ENCODE data around the gene CARMIL1. TPM values are rescaled to one million over a fixed set of nuclear protein-coding genes. Genes with fewer than 3 reads are reported as not detected.
A peak's percentile ranks its signal among the peaks of the same experiment; 100 is the strongest.

The CARMIL1 gene
- total and polyA plus RNA-seq, 2 donors from 2014 or later: 22.3 to 51.1 TPM

GRCh38 chr6:25366903-25367545, 87.8 kb downstream of the CARMIL1 start:
- Histone ChIP-seq H3K4me1 (ENCODE audit: control insufficient read depth in 2 of 3, insufficient read depth in 2 of 3, low read depth in 1 of 3, low read length in 3 of 3) (peaks cover 0 to 18% (median 9%) of the 10 kb centered on the region in 3 donors), H3K27me3 (ENCODE audit: control insufficient read depth, insufficient read depth, low read length) (no peaks in the 10 kb centered on the region), H3K9me3 (ENCODE audit: control insufficient read depth in 2 of 3, insufficient read depth in 1 of 3, low read length in 3 of 3) (no peaks in the 10 kb centered on the region), H3K4me3 (ENCODE audit: low read length in 3 of 3) (no peak overlapping the region), H3K9ac (ENCODE audit: low read length in 3 of 3) (no peak overlapping the region), H3K36me3 (ENCODE audit: control insufficient read depth in 2 of 3, insufficient read depth in 3 of 3, low read length in 3 of 3) (no peaks in the 10 kb centered on the region), H3K27ac (ENCODE audit: low read depth in 2 of 2, low read length in 2 of 2) (no peak overlapping the region)
- DNase-seq (no peak), FAIRE-seq (no peak)
- no peak for TF ChIP-seq CTCF (IDR thresholded peaks at IDR 0.05; ENCODE audit: borderline replicate concordance, extremely low read depth, insufficient read depth)
- intact Hi-C loops (cut with DNase I): no loop called here

- Histone ChIP-seq H3K9me3 (ENCODE audit: control insufficient read depth in 2 of 3, insufficient read depth in 1 of 3, low read length in 3 of 3) (no peaks in the 10 kb centered on the region), H3K36me3 (ENCODE audit: control insufficient read depth in 2 of 3, insufficient read depth in 3 of 3, low read length in 3 of 3) (no peaks in the 10 kb centered on the region), H3K4me1 (ENCODE audit: control insufficient read depth in 2 of 3, insufficient read depth in 2 of 3, low read depth in 1 of 3, low read length in 3 of 3) (peaks cover 0 to 18% (median 9%) of the 10 kb centered on the region in 3 donors), H3K27me3 (ENCODE audit: control insufficient read depth, insufficient read depth, low read length) (no peaks in the 10 kb centered on the region), H3K4me3 (ENCODE audit: low read length in 3 of 3) (peak overlapping the region in 1 of 3 donors; percentile 6), H3K9ac (ENCODE audit: low read length in 3 of 3) (no peak overlapping the region), H3K27ac (ENCODE audit: low read depth in 2 of 2, low read length in 2 of 2) (no peak overlapping the region)
- no peak for DNase-seq
- no peak for TF ChIP-seq CTCF (IDR thresholded peaks at IDR 0.05; ENCODE audit: borderline replicate concordance, extremely low read depth, insufficient read depth)
- no peak for FAIRE-seq
- intact Hi-C loops (cut with DNase I): no loop called here
Observed at GRCh38 chr6:25369036-25369432, 89.9 kb downstream of the CARMIL1 start.

GRCh38 chr6:25369433-25370177, 90.4 kb downstream of the CARMIL1 start:
- no peak for TF ChIP-seq CTCF (IDR thresholded peaks at IDR 0.05; ENCODE audit: borderline replicate concordance, extremely low read depth, insufficient read depth)
- H3K4me3 ChIP-seq (ENCODE audit: low read length in 3 of 3): peak overlapping the region in 2 of 3 donors; percentile 1 to 6
- peak in 1 of 5 donors; percentile 15 for DNase-seq
- H3K9ac ChIP-seq (ENCODE audit: low read length in 3 of 3): peak overlapping the region in 1 of 3 donors; percentile 36
- no peaks in the 10 kb centered on the region for H3K9me3 ChIP-seq (ENCODE audit: control insufficient read depth in 2 of 3, insufficient read depth in 1 of 3, low read length in 3 of 3)
- H3K27me3 ChIP-seq (ENCODE audit: control insufficient read depth, insufficient read depth, low read length): no peaks in the 10 kb centered on the region
- H3K27ac ChIP-seq (ENCODE audit: low read depth in 2 of 2, low read length in 2 of 2): no peak overlapping the region
- no peak for FAIRE-seq
- H3K36me3 ChIP-seq (ENCODE audit: control insufficient read depth in 2 of 3, insufficient read depth in 3 of 3, low read length in 3 of 3): no peaks in the 10 kb centered on the region
- intact Hi-C loops (cut with DNase I): no loop called here
- H3K4me1 ChIP-seq (ENCODE audit: control insufficient read depth in 2 of 3, insufficient read depth in 2 of 3, low read depth in 1 of 3, low read length in 3 of 3): peaks cover 0 to 18% (median 9%) of the 10 kb centered on the region in 3 donors

Data from kidney (tissue), 14 donors.